K562 (cell line): ENCODE results near the gene PFDN2. TPM values are rescaled to one million over a fixed set of nuclear protein-coding genes. Genes with fewer than 3 reads are reported as not detected.
A peak's percentile ranks its signal among the peaks of the same experiment; 100 is the strongest.

ENCODE experiments used
- BCOR ChIP-seq: fragments of 450-650 bp; IDR thresholded peaks from 2 replicates; pipeline ENCODE4 v1.6.1; 2016
- CBFA2T2 ChIP-seq: fragments of 450-650 bp; conservative IDR thresholded peaks from 2 replicates; pipeline ENCODE4 v1.6.1; 2017; ENCODE audit warnings: mild to moderate bottlenecking
- CHD7 ChIP-seq: fragments of 200-600 bp; sonication (generic); IDR thresholded peaks from one replicate; pipeline ENCODE4 v1.6.1; 2012; ENCODE audit warnings: mild to moderate bottlenecking, low read depth, low read length, inconsistent platforms
- FOXA1 ChIP-seq: fragments of 450-650 bp; IDR thresholded peaks from 2 replicates; pipeline ENCODE4 v1.6.1; 2016; ENCODE audit warnings: mild to moderate bottlenecking, borderline replicate concordance
- FOXK1 ChIP-seq: sonication (generic); formaldehyde crosslinking; IDR thresholded peaks from 2 replicates; pipeline ENCODE4 v1.8.0; 2022; ENCODE audit warnings: missing genetic modification reagents, mild to moderate bottlenecking, borderline replicate concordance
- KLF1 ChIP-seq: fragments of 450-650 bp; IDR thresholded peaks from 2 replicates; pipeline ENCODE4 v1.6.1; 2016; ENCODE audit warnings: missing genetic modification characterization, missing compliant biosample characterization
- MAFF ChIP-seq: IDR thresholded peaks from 2 replicates; pipeline ENCODE4 v1.6.1; 2012; ENCODE audit warnings: low read length, improper control_type of control experiment
- PHF20 ChIP-seq: fragments of 450-650 bp; IDR thresholded peaks from 2 replicates; pipeline ENCODE4 v1.6.1; 2018; ENCODE audit not compliant: partially characterized antibody
- SAFB ChIP-seq: fragments of 200-400 bp; formaldehyde crosslinking; IDR thresholded peaks from 2 replicates; pipeline ENCODE4 v1.6.1; 2017; ENCODE audit warnings: low read depth, low read length, borderline replicate concordance
- SNAPC5 ChIP-seq: fragments of 250-450 bp; sonication (Bioruptor Pico); IDR thresholded peaks from 2 replicates; pipeline ENCODE4 v1.8.0; 2021; ENCODE audit warnings: moderate library complexity, mild to moderate bottlenecking, inconsistent platforms
- polyA plus RNA-seq, 8 experiments: library from polyadenylated mRNA; depleted of rRNA in 4 of 8; stranded (reverse) in 5 of 8; unstranded in 3 of 8; fragments of >200 nt; fragmentation: Nextera tagmentation in 2 of 8; fragmentation: Illumina TruSeq in 1 of 8; extraction: Ambion mirVana in 2 of 8; extraction: Trizol in 1 of 8; gene quantifications; 2 replicates each; pipeline versions ENCODE4 v1.2.1 to v1.2.3, GENCODE V29; 2011 to 2014; ENCODE audit warnings: inconsistent platforms in 1 of 8, missing spikeins in 1 of 8
- total RNA-seq, 7 experiments: library from RNA; depleted of rRNA in 6 of 7; stranded (reverse); fragments of >200 nt in 6 of 7; fragmentation: Illumina TruSeq in 2 of 7; extraction: Trizol in 2 of 7; gene quantifications; 2 replicates each; pipeline versions ENCODE4 v1.2.1 to v1.2.3, GENCODE V29; 2011 to 2021; ENCODE audit warnings: low replicate concordance in 1 of 7

PFDN2 gene
- total and polyA plus RNA-seq, 9 of the 15 experiments (the other 6 are each of a cell fraction or from before 2014, with no cell fraction given), result 50.2 to 361 (median 144) TPM

- TF ChIP-seq CHD7 (no peak), SAFB (no peak), FOXK1 (CRISPR knock-in tag) (no peak), KLF1 (tag) (peak; percentile 100), SNAPC5 (no peak), BCOR (peak; percentile 95), MAFF (no peak), PHF20 (peak; percentile 17), CBFA2T2 (peak; percentile 97), FOXA1 (no peak)
These were observed 48.2 kb upstream of the PFDN2 start, which contains the start of gene PPOX (continued) for GRCh38 chr1:161165742-161166668.
